ENCODE results near the gene TMEM187.

GRCh38 chrX:154008521-154008920, 36.0 kb downstream of the TMEM187 start:
- TF ChIP-seq, protein P1, sequence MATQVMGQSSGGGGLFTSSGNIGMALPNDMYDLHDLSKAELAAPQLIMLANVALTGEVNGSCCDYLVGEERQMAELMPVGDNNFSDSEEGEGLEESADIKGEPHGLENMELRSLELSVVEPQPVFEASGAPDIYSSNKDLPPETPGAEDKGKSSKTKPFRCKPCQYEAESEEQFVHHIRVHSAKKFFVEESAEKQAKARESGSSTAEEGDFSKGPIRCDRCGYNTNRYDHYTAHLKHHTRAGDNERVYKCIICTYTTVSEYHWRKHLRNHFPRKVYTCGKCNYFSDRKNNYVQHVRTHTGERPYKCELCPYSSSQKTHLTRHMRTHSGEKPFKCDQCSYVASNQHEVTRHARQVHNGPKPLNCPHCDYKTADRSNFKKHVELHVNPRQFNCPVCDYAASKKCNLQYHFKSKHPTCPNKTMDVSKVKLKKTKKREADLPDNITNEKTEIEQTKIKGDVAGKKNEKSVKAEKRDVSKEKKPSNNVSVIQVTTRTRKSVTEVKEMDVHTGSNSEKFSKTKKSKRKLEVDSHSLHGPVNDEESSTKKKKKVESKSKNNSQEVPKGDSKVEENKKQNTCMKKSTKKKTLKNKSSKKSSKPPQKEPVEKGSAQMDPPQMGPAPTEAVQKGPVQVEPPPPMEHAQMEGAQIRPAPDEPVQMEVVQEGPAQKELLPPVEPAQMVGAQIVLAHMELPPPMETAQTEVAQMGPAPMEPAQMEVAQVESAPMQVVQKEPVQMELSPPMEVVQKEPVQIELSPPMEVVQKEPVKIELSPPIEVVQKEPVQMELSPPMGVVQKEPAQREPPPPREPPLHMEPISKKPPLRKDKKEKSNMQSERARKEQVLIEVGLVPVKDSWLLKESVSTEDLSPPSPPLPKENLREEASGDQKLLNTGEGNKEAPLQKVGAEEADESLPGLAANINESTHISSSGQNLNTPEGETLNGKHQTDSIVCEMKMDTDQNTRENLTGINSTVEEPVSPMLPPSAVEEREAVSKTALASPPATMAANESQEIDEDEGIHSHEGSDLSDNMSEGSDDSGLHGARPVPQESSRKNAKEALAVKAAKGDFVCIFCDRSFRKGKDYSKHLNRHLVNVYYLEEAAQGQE (IDR thresholded peaks at IDR 0.05; ENCODE audit: low read depth), result no peak
- TF ChIP-seq EP300 (IDR thresholded peaks at IDR 0.05; ENCODE audit: borderline replicate concordance), result no peak
- TF ChIP-seq, protein P2, sequence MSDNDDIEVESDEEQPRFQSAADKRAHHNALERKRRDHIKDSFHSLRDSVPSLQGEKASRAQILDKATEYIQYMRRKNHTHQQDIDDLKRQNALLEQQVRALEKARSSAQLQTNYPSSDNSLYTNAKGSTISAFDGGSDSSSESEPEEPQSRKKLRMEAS (IDR thresholded peaks at IDR 0.05), result no peak
- TF ChIP-seq CREB1 (IDR thresholded peaks at IDR 0.05; ENCODE audit: low read depth), result no peak
